SU-DHL-6 (cell line): ENCODE data around the gene RUBCNL.

Source experiments
- H2AFZ ChIP-seq: fragments of 200-600 bp; sonication (generic); 2 replicates; pipeline ENCODE4 v1.6.1; 2014; ENCODE audit warnings: low read depth, mild to moderate bottlenecking, moderate library complexity, mixed read lengths, antibody characterized with exemption, low read length; ENCODE audit not compliant: severe bottlenecking
- H3F3A ChIP-seq: fragments of 200-600 bp; shearing (Covaris generic); 2 replicates; pipeline ENCODE4 v1.6.0; 2016; ENCODE audit warnings: antibody characterized with exemption, mild to moderate bottlenecking; ENCODE audit not compliant: insufficient read depth
- H3K27ac ChIP-seq: fragments of 200-600 bp; sonication (generic); 2 replicates; pipeline ENCODE4 v1.5.1; 2016; ENCODE audit warnings: low read depth, mild to moderate bottlenecking, low read length, moderate library complexity, mixed read lengths
- H3K27me3 ChIP-seq: fragments of 200-600 bp; sonication (generic), shearing (Covaris generic); 2 replicates; pipeline ENCODE4 v1.6.0; 2014; ENCODE audit warnings: mild to moderate bottlenecking, low read length
- H3K36me3 ChIP-seq: fragments of 200-600 bp; sonication (generic); 2 replicates; pipeline ENCODE4 v1.6.1; 2014; ENCODE audit warnings: mild to moderate bottlenecking, low read length, mixed read lengths
- H3K4me2 ChIP-seq: fragments of 300-600, 200-600 bp; shearing (Covaris generic), sonication (generic); 2 replicates; pipeline ENCODE4 v1.6.0; 2014; ENCODE audit warnings: low read length, low read depth, mild to moderate bottlenecking; ENCODE audit not compliant: poor library complexity, severe bottlenecking
- H3K4me3 ChIP-seq: fragments of 200-600 bp; sonication (generic); 2 replicates; pipeline ENCODE4 v1.5.1; 2014; ENCODE audit warnings: antibody characterized with exemption, low read length, mild to moderate bottlenecking, mixed read lengths; ENCODE audit not compliant: insufficient read depth, poor library complexity, severe bottlenecking
- H3K79me2 ChIP-seq: fragments of 200-600 bp; sonication (generic); 2 replicates; pipeline ENCODE4 v1.6.1; 2014; ENCODE audit warnings: mild to moderate bottlenecking, low read length, moderate library complexity; ENCODE audit not compliant: insufficient read depth
- H3K9ac ChIP-seq: fragments of 200-600 bp; sonication (generic); 2 replicates; pipeline ENCODE4 v1.7.0; 2014; ENCODE audit warnings: mild to moderate bottlenecking, low read length
- H3K9me2 ChIP-seq: fragments of 200-600 bp; sonication (generic); replicated peaks from 2 replicates; pipeline ENCODE4 v1.6.1; 2014; ENCODE audit warnings: low read length; ENCODE audit not compliant: insufficient read depth
- H3K9me3 ChIP-seq: fragments of 200-600 bp; sonication (generic); 2 replicates; pipeline ENCODE4 v1.6.1; 2014; ENCODE audit warnings: low read length, mixed read lengths; ENCODE audit not compliant: insufficient read depth
- H4K20me1 ChIP-seq: fragments of 200-600 bp; sonication (generic); 2 replicates; pipeline ENCODE4 v1.6.1; 2014; ENCODE audit warnings: low read depth, mild to moderate bottlenecking, antibody characterized with exemption, low read length, moderate library complexity, mixed read lengths
- CTCF ChIP-seq: fragments of 200-600 bp; sonication (generic); IDR thresholded peaks from one replicate; pipeline ENCODE4 v1.5.1; 2017; ENCODE audit warnings: antibody characterized with exemption, mild to moderate bottlenecking, low read length, moderate library complexity; ENCODE audit not compliant: insufficient read depth, poor library complexity, severe bottlenecking
- EZH2phosphoT487 ChIP-seq: fragments of 200-600 bp; sonication (generic), shearing (Covaris generic); conservative IDR thresholded peaks from 2 replicates; pipeline ENCODE4 v1.6.1; 2018; ENCODE audit warnings: mild to moderate bottlenecking, antibody characterized with exemption, low read length, moderate library complexity, mixed read lengths

RUBCNL gene

GRCh38 chr13:46339035-46339666, 47.9 kb downstream of the RUBCNL start:
- no peak overlapping the region for H2AFZ ChIP-seq
- peaks cover 16% of the 10 kb centered on the region; the same call in 1 of the 2 replicates for H3K36me3 ChIP-seq
- no peak overlapping the region for H3K4me3 ChIP-seq
- H3K9me3 ChIP-seq = no peaks in the 10 kb centered on the region
- H3K9me2 ChIP-seq = no peaks in the 10 kb centered on the region
- no peak overlapping the region for H3K4me2 ChIP-seq
- no peaks in the 10 kb centered on the region for H3F3A ChIP-seq
- no peak overlapping the region for H3K27ac ChIP-seq
- no peak overlapping the region for H3K9ac ChIP-seq
- H3K79me2 ChIP-seq = no peaks in the 10 kb centered on the region
- no peaks in the 10 kb centered on the region for H3K27me3 ChIP-seq
- no peaks in the 10 kb centered on the region for H4K20me1 ChIP-seq
- TF ChIP-seq EZH2phosphoT487 = no peak
- no peak for TF ChIP-seq CTCF

- H3K9ac ChIP-seq = no peak overlapping the region
- H3K27me3 ChIP-seq = no peaks in the 10 kb centered on the region
- no peaks in the 10 kb centered on the region for H3F3A ChIP-seq
- no peak overlapping the region for H3K4me2 ChIP-seq
- no peak overlapping the region for H3K4me3 ChIP-seq
- peaks cover 10% of the 10 kb centered on the region; the same call in 1 of the 2 replicates for H3K36me3 ChIP-seq
- H2AFZ ChIP-seq = no peak overlapping the region
- H3K9me2 ChIP-seq = no peaks in the 10 kb centered on the region
- no peak overlapping the region for H3K27ac ChIP-seq
- no peaks in the 10 kb centered on the region for H3K9me3 ChIP-seq
- H3K79me2 ChIP-seq = no peaks in the 10 kb centered on the region
- no peaks in the 10 kb centered on the region for H4K20me1 ChIP-seq
- no peak for TF ChIP-seq CTCF
- TF ChIP-seq EZH2phosphoT487 = no peak
These were observed 49.4 kb downstream of the RUBCNL start for GRCh38 chr13:46337700-46338099.

GRCh38 chr13:46334035-46334822, 52.8 kb downstream of the RUBCNL start:
- Histone ChIP-seq H2AFZ (no peak overlapping the region), H3K36me3 (no peaks in the 10 kb centered on the region), H3K4me2 (no peak overlapping the region), H3K27me3 (no peaks in the 10 kb centered on the region), H3K4me3 (no peak overlapping the region), H3K9ac (no peak overlapping the region), H3K9me3 (no peaks in the 10 kb centered on the region), H4K20me1 (no peaks in the 10 kb centered on the region), H3K79me2 (no peaks in the 10 kb centered on the region), H3K9me2 (no peaks in the 10 kb centered on the region), H3F3A (no peaks in the 10 kb centered on the region), H3K27ac (no peak overlapping the region)
- no peak for TF ChIP-seq CTCF
- TF ChIP-seq EZH2phosphoT487 = no peak
